Ovary (tissue), 9 donors: Measurements from ENCODE around the gene SCUBE3. TPM values are rescaled to one million over a fixed set of nuclear protein-coding genes. Genes with fewer than 3 reads are reported as not detected.

Source experiments
- DNase-seq, 5 donors: peaks; one replicate each; pipeline ENCODE4 v3.0.0-alpha.2; 2019 to 2020
- H3K27ac ChIP-seq, 2 donors: fragments of 200-600 bp; one replicate each; pipeline versions ENCODE4 v1.5.1 to v1.8.0; 2019 to 2022
- H3K27me3 ChIP-seq: fragments of 200-600 bp; one replicate; pipeline ENCODE4 v1.8.0; 2022
- H3K36me3 ChIP-seq: fragments of 200-600 bp; sonication (generic); one replicate; pipeline ENCODE4 v1.5.1; 2019
- H3K4me1 ChIP-seq: one replicate; pipeline ENCODE4 v1.8.1; 2013; ENCODE audit warnings: mild to moderate bottlenecking, moderate library complexity; ENCODE audit not compliant: insufficient read depth
- H3K4me3 ChIP-seq: fragments of 200-600 bp; sonication (generic); one replicate; pipeline ENCODE4 v1.5.1; 2017
- H3K9me3 ChIP-seq, 2 donors: fragments of 200-600 bp in 1 of 2; sonication (generic) in 1 of 2; one replicate each; pipeline versions ENCODE4 v1.5.1 to v1.8.1; 2013 to 2019; ENCODE audit warnings: mild to moderate bottlenecking in 1 of 2, moderate library complexity in 1 of 2
- CTCF ChIP-seq, 3 donors: fragments of 450-650 bp in 2 of 3; fragments of 200-600 bp in 1 of 3; IDR thresholded peaks; one replicate each; pipeline versions ENCODE4 v1.5.1 to v1.8.0; 2016 to 2022; ENCODE audit warnings: antibody characterized with exemption in 3 of 3, mild to moderate bottlenecking in 1 of 3
- EP300 ChIP-seq: sonication (generic); formaldehyde crosslinking; IDR thresholded peaks from one replicate; pipeline ENCODE4 v1.6.1; 2017; ENCODE audit warnings: antibody characterized with exemption
- POLR2A ChIP-seq: fragments of 450-650 bp; IDR thresholded peaks from one replicate; pipeline ENCODE4 v1.6.1; 2017; ENCODE audit warnings: antibody characterized with exemption, mild to moderate bottlenecking, moderate library complexity
- WGBS, 3 donors: extraction: QIAGEN DNeasy Blood & Tissue Kit in 1 of 3; methylation state at CpG; one replicate each; pipeline versions ENCODE4 v1.1.5 to v1.1.7; 2013 to 2017; 5-methylcytosine and 5-hydroxymethylcytosine counted together
- intact Hi-C, 4 donors: fragments of 100-400 bp; cut with DNase I; formaldehyde crosslinking; loops; one replicate each; pipeline versions ENCODE4 v1.11.0 to v1.15.1; 2022 to 2023
- polyA plus RNA-seq, 2 donors: library from polyadenylated mRNA; stranded (reverse); fragments of 200-250 nt in 1 of 2; fragments of 350-450 nt in 1 of 2; fragmentation: Illumina TruSeq in 1 of 2; extraction: RNeasy Lipid Tissue Mini Kit (QIAGEN cat#74804) in 1 of 2; gene quantifications; one replicate each; pipeline ENCODE4 v1.2.3, GENCODE V29; 2013 to 2014
- total RNA-seq, 7 donors: library from RNA; depleted of rRNA in 2 of 7; stranded (reverse); fragments of >200 nt in 2 of 7; fragmentation: NEBNext Ultra II Directional in 3 of 7; extraction: Animal tissue kit (Norgen Biotek cat#: 25700) in 3 of 7; gene quantifications; one replicate each; pipeline versions ENCODE4 v1.1.0 to v1.2.4, GENCODE V29; 2016 to 2023
- donor health status: DM: no; HTN: no; CAD: no; lungs with moderate emphysema.
- donor health status: DM: no; HTN: no; CAD: no.
- donor health status: Bipolar disorder and iron deficiency.
- donor health status: DM: yes; HTN: yes; CAD: no.
- donor health status: DM: no; HTN: no; CAD: no.
- donor health status: DM: yes; HTN: yes; CAD: no.

The SCUBE3 gene
- total and polyA plus RNA-seq, 9 donors, result 0.08 to 3.1 (median 0.18) TPM; not detected in 1

- no peaks in the 10 kb centered on the region for H3K36me3 ChIP-seq
- 53 to 66% (median 65%) methylated on average over 2 of the region's 2 CpGs for WGBS, 3 donors
- TF ChIP-seq CTCF (IDR thresholded peaks at IDR 0.05) (no peak), EP300 (no peak), POLR2A (no peak)
- no peaks in the 10 kb centered on the region for H3K27me3 ChIP-seq
- H3K9me3 ChIP-seq, result no peaks in the 10 kb centered on the region
- no peaks in the 10 kb centered on the region for H3K4me1 ChIP-seq
- intact Hi-C loops, result no loop called here
- no peak overlapping the region for H3K4me3 ChIP-seq
- DNase-seq, result no peak
- no peak overlapping the region for H3K27ac ChIP-seq
These were observed 48.1 kb upstream of the SCUBE3 start for GRCh38 chr6:35165630-35166071.

GRCh38 chr6:35166116-35166515, 47.6 kb upstream of the SCUBE3 start:
- WGBS, 3 donors, result 88 to 93% (median 93%) methylated on average over 2 of the region's 2 CpGs
- intact Hi-C loops, result no loop called here
- DNase-seq, result no peak
- Histone ChIP-seq H3K27ac (no peak overlapping the region), H3K4me1 (no peaks in the 10 kb centered on the region), H3K27me3 (no peaks in the 10 kb centered on the region), H3K4me3 (no peak overlapping the region), H3K9me3 (no peaks in the 10 kb centered on the region), H3K36me3 (no peaks in the 10 kb centered on the region)
- TF ChIP-seq POLR2A (no peak), CTCF (IDR thresholded peaks at IDR 0.05) (no peak), EP300 (no peak)

- Histone ChIP-seq H3K4me1 (no peaks in the 10 kb centered on the region), H3K27me3 (no peaks in the 10 kb centered on the region), H3K9me3 (no peaks in the 10 kb centered on the region), H3K27ac (no peak overlapping the region), H3K4me3 (no peak overlapping the region), H3K36me3 (no peaks in the 10 kb centered on the region)
- intact Hi-C loops, result no loop called here
- no peak for DNase-seq
- WGBS, 3 donors, result 81 to 87% (median 84%) methylated on average over 5 of the region's 5 CpGs
- TF ChIP-seq POLR2A (no peak), EP300 (no peak), CTCF (IDR thresholded peaks at IDR 0.05) (no peak)
These were observed 47.2 kb upstream of the SCUBE3 start for GRCh38 chr6:35166520-35166919.

GRCh38 chr6:35167505-35167904, 46.3 kb upstream of the SCUBE3 start:
- Histone ChIP-seq H3K4me1 (no peaks in the 10 kb centered on the region), H3K4me3 (no peak overlapping the region), H3K36me3 (no peaks in the 10 kb centered on the region), H3K27me3 (no peaks in the 10 kb centered on the region), H3K27ac (no peak overlapping the region), H3K9me3 (no peaks in the 10 kb centered on the region)
- no peak for DNase-seq
- no peak for TF ChIP-seq CTCF (IDR thresholded peaks at IDR 0.05)
- TF ChIP-seq POLR2A, result no peak
- TF ChIP-seq EP300, result no peak
- intact Hi-C loops, result no loop called here

- Histone ChIP-seq H3K4me3 (no peak overlapping the region), H3K27ac (no peak overlapping the region), H3K36me3 (no peaks in the 10 kb centered on the region), H3K4me1 (no peaks in the 10 kb centered on the region), H3K27me3 (no peaks in the 10 kb centered on the region), H3K9me3 (no peaks in the 10 kb centered on the region)
- 40 to 67% (median 44%) methylated on average over 7 of the region's 7 CpGs for WGBS, 3 donors
- DNase-seq, result no peak
- intact Hi-C loops, result no loop called here
- TF ChIP-seq EP300, result no peak
- no peak for TF ChIP-seq POLR2A
- no peak for TF ChIP-seq CTCF (IDR thresholded peaks at IDR 0.05)
These were observed 45.3 kb upstream of the SCUBE3 start for GRCh38 chr6:35168461-35168861.
